ENCODE results near the gene DPP9. TPM values are rescaled to one million over a fixed set of nuclear protein-coding genes. Genes with fewer than 3 reads are reported as not detected.

The DPP9 gene
- total and polyA plus RNA-seq, 2 of the 13 experiments (the other 11 are each of a cell fraction or from before 2014, with no cell fraction given): 8.4 to 25.8 TPM

DNA sequence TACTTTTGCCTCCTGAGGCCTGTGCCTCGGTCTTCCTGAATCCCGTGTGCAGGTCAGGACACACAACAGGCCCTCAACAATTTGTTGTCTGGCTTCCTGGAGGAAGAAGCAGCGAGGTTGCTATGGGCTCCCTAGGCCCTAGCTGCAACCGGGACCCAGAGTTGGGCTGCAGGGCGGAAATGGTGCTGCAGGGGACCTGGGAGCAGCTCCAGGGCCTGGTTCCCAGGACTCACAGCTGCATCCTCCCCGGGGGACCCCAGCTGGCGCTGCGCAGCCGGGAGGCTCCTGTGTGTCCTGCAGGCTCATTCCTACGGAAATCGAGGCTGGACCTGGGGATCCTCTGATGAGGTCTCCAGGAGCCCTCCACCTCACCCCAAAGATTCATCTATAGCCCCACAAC lies 85.3 kb downstream of the DPP9 start:
- CTCF ChIA-PET (ENCODE audit: low intra/inter-chr PET ratio, low total read pairs): no interaction called here
- peaks cover 57% of the 10 kb centered on the region for H3K4me1 ChIP-seq (ENCODE audit: insufficient read depth, low read length)
- TF ChIP-seq ZFY (CRISPR knock-in tag; IDR thresholded peaks at IDR 0.05): no peak
- TF ChIP-seq HOXA5 (CRISPR knock-in tag; IDR thresholded peaks at IDR 0.05): no peak
- TF ChIP-seq U2AF1 (optimal IDR thresholded peaks at IDR 0.05; ENCODE audit: low read depth, low read length): peak; percentile 18
- WGBS (ENCODE audit: low lambda C conversion rate): 100% methylated on average over 1 of the region's 11 CpGs
- FAIRE-seq (no peak), ATAC-seq (no peak), DNase-seq (ENCODE audit: low spot score) (no peak)
- POLR2A ChIA-PET: no interaction called here
- peak overlapping the region; percentile 62 for H3K27ac ChIP-seq (ENCODE audit: extremely low read length, insufficient read depth, low read length)
- peak overlapping the region; percentile 50 to 70 (median 57); a peak in 4 of 6 replicates for H3K4me3 ChIP-seq (replicated peaks in 1 of 3; ENCODE audit: insufficient read depth in 1 of 3, low read depth in 2 of 3, low read length in 3 of 3)
- BruUV-seq (replicated peaks): no TSS peak
- no peaks in the 10 kb centered on the region; a peak in 1 of 5 replicates for H3K27me3 ChIP-seq (ENCODE audit: control insufficient read depth in 1 of 2, insufficient read depth in 2 of 2, low read length in 2 of 2)
- H3K36me3 ChIP-seq (replicated peaks in 1 of 2; ENCODE audit: control insufficient read depth in 1 of 2, insufficient read depth in 2 of 2, low read length in 2 of 2): no peaks in the 10 kb centered on the region
- peaks cover 9% of the 10 kb centered on the region; the same call in 1 of the 2 replicates for H4K20me1 ChIP-seq (ENCODE audit: insufficient read depth, low read length)
- H3K9me3 ChIP-seq (ENCODE audit: low read length): no peaks in the 10 kb centered on the region
- no peak overlapping the region for H2AFZ ChIP-seq (ENCODE audit: low read length)
- in situ Hi-C loops (cut with HindIII; ENCODE audit: extremely low pct_ligation_motif_present, low pct_unique_long_range_greater_than_20kb) (loop anchor here (5.0 kb wide), 1 partner anchor 61 kb away; no protein-coding TSS in a partner anchor), intact Hi-C loops (cut with micrococcal nuclease; ENCODE audit: unreplicated experiment) (no loop called here)
- H3K79me2 ChIP-seq (ENCODE audit: insufficient read depth, low read length): peaks cover 33% of the 10 kb centered on the region
- peak overlapping the region; percentile 72 for H3K9ac ChIP-seq (ENCODE audit: insufficient read depth, low read depth, low read length)
- H3K4me2 ChIP-seq (ENCODE audit: low read depth, low read length): peak overlapping the region; percentile 88

DNA sequence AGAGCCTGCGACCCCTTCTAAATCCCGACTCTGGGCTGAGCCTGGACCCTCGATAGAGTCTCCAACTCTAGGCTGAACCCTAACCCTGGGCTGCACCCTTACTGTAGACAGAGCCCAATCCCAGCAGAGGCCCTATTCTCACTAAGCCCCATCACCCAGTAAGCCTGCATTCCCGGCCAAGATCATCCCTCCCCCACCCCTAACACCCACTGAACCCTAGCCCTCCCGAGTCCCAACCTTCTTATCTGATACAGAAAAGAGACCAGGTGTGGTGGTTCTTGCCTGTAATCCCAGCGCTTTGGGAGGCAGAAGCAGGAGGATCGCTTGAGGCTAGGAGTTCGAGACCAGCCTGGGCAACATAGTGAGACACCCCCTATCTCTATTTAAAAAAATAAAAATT lies 86.9 kb downstream of the DPP9 start:
- no peak for FAIRE-seq
- intact Hi-C loops (cut with micrococcal nuclease; ENCODE audit: unreplicated experiment): loop anchor here (2.0 kb wide), 1 partner anchor 48 kb away; no protein-coding TSS in a partner anchor
- no TSS peak for BruUV-seq (replicated peaks)
- no peak overlapping the region for H3K27ac ChIP-seq (ENCODE audit: extremely low read length, insufficient read depth, low read length)
- no peaks in the 10 kb centered on the region; a peak in 1 of 5 replicates for H3K27me3 ChIP-seq (ENCODE audit: control insufficient read depth in 1 of 2, insufficient read depth in 2 of 2, low read length in 2 of 2)
- peak overlapping the region; percentile 37; the same call in 1 of the 2 replicates for H3K9ac ChIP-seq (ENCODE audit: insufficient read depth, low read depth, low read length)
- no peak for TF ChIP-seq ZNF614 (CRISPR knock-in tag; IDR thresholded peaks at IDR 0.05; ENCODE audit: borderline replicate concordance)
- TF ChIP-seq, protein P1, sequence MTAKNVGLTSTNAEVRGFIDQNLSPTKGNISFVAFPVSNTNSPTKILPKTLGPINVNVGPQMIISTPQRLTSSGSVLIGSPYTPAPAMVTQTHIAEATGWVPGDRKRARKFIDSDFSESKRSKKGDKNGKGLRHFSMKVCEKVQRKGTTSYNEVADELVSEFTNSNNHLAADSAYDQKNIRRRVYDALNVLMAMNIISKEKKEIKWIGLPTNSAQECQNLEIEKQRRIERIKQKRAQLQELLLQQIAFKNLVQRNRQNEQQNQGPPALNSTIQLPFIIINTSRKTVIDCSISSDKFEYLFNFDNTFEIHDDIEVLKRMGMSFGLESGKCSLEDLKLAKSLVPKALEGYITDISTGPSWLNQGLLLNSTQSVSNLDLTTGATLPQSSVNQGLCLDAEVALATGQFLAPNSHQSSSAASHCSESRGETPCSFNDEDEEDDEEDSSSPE (CRISPR knock-in tag; IDR thresholded peaks at IDR 0.05): no peak
- TF ChIP-seq ZNF296 (CRISPR knock-in tag; conservative IDR thresholded peaks at IDR 0.05): no peak
- no peak for TF ChIP-seq KAT7 (CRISPR knock-in tag; IDR thresholded peaks at IDR 0.05; ENCODE audit: borderline replicate concordance)
- no peak for TF ChIP-seq ZNF264 (CRISPR knock-in tag; IDR thresholded peaks at IDR 0.05)
- TF ChIP-seq, protein P2, sequence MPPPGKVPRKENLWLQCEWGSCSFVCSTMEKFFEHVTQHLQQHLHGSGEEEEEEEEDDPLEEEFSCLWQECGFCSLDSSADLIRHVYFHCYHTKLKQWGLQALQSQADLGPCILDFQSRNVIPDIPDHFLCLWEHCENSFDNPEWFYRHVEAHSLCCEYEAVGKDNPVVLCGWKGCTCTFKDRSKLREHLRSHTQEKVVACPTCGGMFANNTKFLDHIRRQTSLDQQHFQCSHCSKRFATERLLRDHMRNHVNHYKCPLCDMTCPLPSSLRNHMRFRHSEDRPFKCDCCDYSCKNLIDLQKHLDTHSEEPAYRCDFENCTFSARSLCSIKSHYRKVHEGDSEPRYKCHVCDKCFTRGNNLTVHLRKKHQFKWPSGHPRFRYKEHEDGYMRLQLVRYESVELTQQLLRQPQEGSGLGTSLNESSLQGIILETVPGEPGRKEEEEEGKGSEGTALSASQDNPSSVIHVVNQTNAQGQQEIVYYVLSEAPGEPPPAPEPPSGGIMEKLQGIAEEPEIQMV (CRISPR knock-in tag; IDR thresholded peaks at IDR 0.05; ENCODE audit: low read depth): no peak
- no peak for TF ChIP-seq SRSF9 (IDR thresholded peaks at IDR 0.05; ENCODE audit: borderline replicate concordance, insufficient read depth, low read depth, low read length, poor library complexity, severe bottlenecking)
- TF ChIP-seq, protein P3, sequence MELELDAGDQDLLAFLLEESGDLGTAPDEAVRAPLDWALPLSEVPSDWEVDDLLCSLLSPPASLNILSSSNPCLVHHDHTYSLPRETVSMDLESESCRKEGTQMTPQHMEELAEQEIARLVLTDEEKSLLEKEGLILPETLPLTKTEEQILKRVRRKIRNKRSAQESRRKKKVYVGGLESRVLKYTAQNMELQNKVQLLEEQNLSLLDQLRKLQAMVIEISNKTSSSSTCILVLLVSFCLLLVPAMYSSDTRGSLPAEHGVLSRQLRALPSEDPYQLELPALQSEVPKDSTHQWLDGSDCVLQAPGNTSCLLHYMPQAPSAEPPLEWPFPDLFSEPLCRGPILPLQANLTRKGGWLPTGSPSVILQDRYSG (CRISPR knock-in tag; IDR thresholded peaks at IDR 0.05): no peak
- TF ChIP-seq RXRA (CRISPR knock-in tag; IDR thresholded peaks at IDR 0.05): no peak
- TF ChIP-seq MAFK (conservative IDR thresholded peaks at IDR 0.05 in 1 of 2, IDR thresholded peaks at IDR 0.05 in 1 of 2; ENCODE audit: low read length in 2 of 2): no peak
- no peak for TF ChIP-seq ZNF577 (CRISPR knock-in tag; IDR thresholded peaks at IDR 0.05; ENCODE audit: borderline replicate concordance, low read depth)
- TF ChIP-seq NR1H2 (CRISPR knock-in tag; IDR thresholded peaks at IDR 0.05; ENCODE audit: borderline replicate concordance, low read depth): no peak
- no peaks in the 10 kb centered on the region for H3K36me3 ChIP-seq (replicated peaks in 1 of 2; ENCODE audit: control insufficient read depth in 1 of 2, insufficient read depth in 2 of 2, low read length in 2 of 2)
- H3K4me3 ChIP-seq (replicated peaks in 1 of 3; ENCODE audit: insufficient read depth in 1 of 3, low read depth in 2 of 3, low read length in 3 of 3): peak overlapping the region; percentile 54 to 80 (median 57)
- H2AFZ ChIP-seq (ENCODE audit: low read length): no peak overlapping the region
- H3K4me2 ChIP-seq (ENCODE audit: low read depth, low read length): peak overlapping the region; percentile 86
- peak; percentile 1; the same call in 1 of the 3 replicates for ATAC-seq
- WGBS (ENCODE audit: low lambda C conversion rate): 36% methylated on average over 5 of the region's 8 CpGs
- no peaks in the 10 kb centered on the region for H3K9me3 ChIP-seq (ENCODE audit: low read length)
- in situ Hi-C loops (cut with HindIII; ENCODE audit: extremely low pct_ligation_motif_present, low pct_unique_long_range_greater_than_20kb): loop anchor here (5.0 kb wide), 1 partner anchor 59 kb away; no protein-coding TSS in a partner anchor
- peaks cover 8% of the 10 kb centered on the region; the same call in 1 of the 2 replicates for H4K20me1 ChIP-seq (ENCODE audit: insufficient read depth, low read length)
- H3K4me1 ChIP-seq (ENCODE audit: insufficient read depth, low read length): peaks cover 56% of the 10 kb centered on the region
- ChIA-PET POLR2A (interaction anchor here (1.4 kb wide), 1 partner anchor 67 kb away, joined by 4 read pairs; no protein-coding TSS in a partner anchor), CTCF (ENCODE audit: low intra/inter-chr PET ratio, low total read pairs) (interaction anchor here (0.7 to 2.7 kb wide), 5 partner anchors 46 to 78 kb away, joined by 3 to 25 read pairs (median 9); partner anchors contain the start of gene SEMA6B)
- peaks cover 24% of the 10 kb centered on the region for H3K79me2 ChIP-seq (ENCODE audit: insufficient read depth, low read length)
- DNase-seq (ENCODE audit: low spot score): no peak
